SK-N-SH (cell line): ENCODE measurements around the gene BCAT1. TPM values are rescaled to one million over a fixed set of nuclear protein-coding genes. Genes with fewer than 3 reads are reported as not detected.

ENCODE experiments used
- CTCF ChIA-PET: fragments of 300-600, 350-600 bp; formaldehyde crosslinking; extraction: SDS; loops from one replicate; lab custom pipeline; 2021; lab: Yijun Ruan, JAX
- POLR2A ChIA-PET: fragments of 350-600 bp; sonication (Branson Sonifier 250); formaldehyde crosslinking; extraction: SDS; loops from one replicate; lab custom pipeline; 2020; ENCODE audit warnings: antibody characterized with exemption, inconsistent platforms; lab: Yijun Ruan, JAX
- DNase-seq: peaks from one replicate; pipeline ENCODE4 v3.0.0; 2012
- H2AFZ ChIP-seq: fragments of 200-600 bp; sonication (generic); 2 replicates; pipeline ENCODE4 v1.8.1; 2016; ENCODE audit warnings: antibody characterized with exemption, mild to moderate bottlenecking, low read depth
- H3F3A ChIP-seq: fragments of 200-600 bp; sonication (generic); replicated peaks from 2 replicates; pipeline ENCODE3; 2016; ENCODE audit warnings: antibody characterized with exemption, mild to moderate bottlenecking; ENCODE audit not compliant: insufficient read depth
- H3K27ac ChIP-seq, 2 experiments: fragments of 200-500 bp in 1 of 2; fragments of 200-600 bp in 1 of 2; sonication (Bioruptor generic) in 1 of 2; sonication (generic), shearing (Covaris generic) in 1 of 2; 2 replicates each; pipeline versions ENCODE4 v1.5.1 to v1.6.1; 2014 to 2016; ENCODE audit warnings: low read depth in 2 of 2, inconsistent platforms in 1 of 2, low read length in 1 of 2, mild to moderate bottlenecking in 1 of 2, mixed read lengths in 1 of 2
- H3K27me3 ChIP-seq: fragments of 200-600 bp; sonication (generic), shearing (Covaris generic); 2 replicates; pipeline ENCODE4 v1.6.1; 2016; ENCODE audit warnings: mixed run types; ENCODE audit not compliant: insufficient read depth
- H3K36me3 ChIP-seq, 2 experiments: fragments of 200-500 bp in 1 of 2; fragments of 200-600 bp in 1 of 2; sonication (Bioruptor generic) in 1 of 2; sonication (generic) in 1 of 2; replicated peaks in 1 of 2; 2 replicates each; pipeline versions ENCODE3 to v1.5.1; 2014 to 2016; ENCODE audit warnings: low read length in 1 of 2, mild to moderate bottlenecking in 1 of 2; ENCODE audit not compliant: insufficient read depth in 2 of 2, control insufficient read depth in 1 of 2
- H3K4me1 ChIP-seq, 2 experiments: fragments of 200-500 bp in 1 of 2; fragments of 200-600 bp in 1 of 2; sonication (Bioruptor generic) in 1 of 2; sonication (generic), shearing (Covaris generic) in 1 of 2; 2 replicates each; pipeline versions ENCODE4 v1.5.1 to v1.6.1; 2014 to 2016; ENCODE audit warnings: low read depth in 1 of 2, low read length in 1 of 2, mixed run types in 1 of 2; ENCODE audit not compliant: insufficient read depth in 2 of 2, control insufficient read depth in 1 of 2
- H3K4me2 ChIP-seq: fragments of 200-600 bp; sonication (generic), shearing (Covaris generic); 2 replicates; pipeline ENCODE4 v1.6.1; 2017; ENCODE audit warnings: mixed run types
- H3K4me3 ChIP-seq, 2 experiments: fragments of 200-500 bp in 1 of 2; fragments of 200-600 bp in 1 of 2; sonication (Bioruptor generic) in 1 of 2; sonication (generic), shearing (Covaris generic) in 1 of 2; 2 replicates each; pipeline versions ENCODE4 v1.5.1 to v1.8.1; 2014 to 2016; ENCODE audit warnings: low read depth in 2 of 2, inconsistent platforms in 1 of 2, low read length in 1 of 2, mild to moderate bottlenecking in 1 of 2, mixed read lengths in 1 of 2, moderate library complexity in 1 of 2
- H3K79me2 ChIP-seq: fragments of 200-600 bp; sonication (generic); 2 replicates; pipeline ENCODE4 v1.8.1; 2017; ENCODE audit warnings: mild to moderate bottlenecking; ENCODE audit not compliant: insufficient read depth
- H3K9ac ChIP-seq: fragments of 200-600 bp; sonication (generic); 2 replicates; pipeline ENCODE4 v1.6.1; 2017; ENCODE audit warnings: mixed run types
- H3K9me2 ChIP-seq: fragments of 200-600 bp; sonication (generic); 2 replicates; pipeline ENCODE4 v1.6.1; 2017; ENCODE audit warnings: mixed run types
- H3K9me3 ChIP-seq: fragments of 200-600 bp; sonication (generic); 2 replicates; pipeline ENCODE4 v1.6.1; 2017; ENCODE audit warnings: mixed run types, mild to moderate bottlenecking, moderate library complexity
- H4K20me1 ChIP-seq: fragments of 200-600 bp; sonication (generic); 2 replicates; pipeline ENCODE4 v1.6.1; 2017; ENCODE audit warnings: mild to moderate bottlenecking, mixed run types; ENCODE audit not compliant: insufficient read depth
- CHD2 ChIP-seq: fragments of 150-350 bp; IDR thresholded peaks from 2 replicates; pipeline ENCODE4 v1.6.1; 2018; ENCODE audit warnings: low read length; ENCODE audit not compliant: partially characterized antibody
- CTCF ChIP-seq: fragments of 200-600 bp; sonication (generic); IDR thresholded peaks from 2 replicates; pipeline ENCODE4 v1.6.1; 2017; ENCODE audit warnings: antibody characterized with exemption, mild to moderate bottlenecking, moderate library complexity
- ELF1 ChIP-seq: IDR thresholded peaks from 2 replicates; pipeline ENCODE4 v1.4.0; 2012
- EZH2phosphoT487 ChIP-seq: fragments of 200-600 bp; sonication (generic); IDR thresholded peaks from 2 replicates; pipeline ENCODE4 v1.6.1; 2017; ENCODE audit warnings: low read depth, mixed run types, mild to moderate bottlenecking, antibody characterized with exemption, moderate library complexity, borderline replicate concordance
- FOXM1 ChIP-seq: IDR thresholded peaks from 2 replicates; pipeline ENCODE4 v1.4.0; 2012; ENCODE audit warnings: low read depth, mild to moderate bottlenecking
- IRF3 ChIP-seq: fragments of 150-350 bp; IDR thresholded peaks from 2 replicates; pipeline ENCODE4 v1.6.1; 2016; ENCODE audit warnings: mild to moderate bottlenecking, low read depth, low read length
- MEF2A ChIP-seq: IDR thresholded peaks from 2 replicates; pipeline ENCODE4 v1.4.0; 2012; ENCODE audit warnings: low read depth, borderline replicate concordance
- NRF1 ChIP-seq: IDR thresholded peaks from 2 replicates; pipeline ENCODE4 v1.6.1; 2012; ENCODE audit warnings: low read depth, mild to moderate bottlenecking, low read length
- PBX3 ChIP-seq: IDR thresholded peaks from 2 replicates; pipeline ENCODE4; 2012
- RAD21 ChIP-seq: IDR thresholded peaks from 2 replicates; pipeline ENCODE4 v1.6.1; 2012; ENCODE audit warnings: mild to moderate bottlenecking, low read length
- REST ChIP-seq: IDR thresholded peaks from 2 replicates; pipeline ENCODE4 v1.6.1; 2012; ENCODE audit warnings: mild to moderate bottlenecking, low read depth, low read length, moderate library complexity
- RFX5 ChIP-seq: IDR thresholded peaks from 2 replicates; pipeline ENCODE4 v1.6.1; 2012; ENCODE audit warnings: mild to moderate bottlenecking, improper control_type of control experiment, low read length
- SMC3 ChIP-seq: IDR thresholded peaks from 2 replicates; pipeline ENCODE4 v1.6.1; 2012; ENCODE audit warnings: low read depth, low read length, improper control_type of control experiment
- TCF12 ChIP-seq: IDR thresholded peaks from 2 replicates; pipeline ENCODE4 v1.4.0; 2012
- TEAD4 ChIP-seq: IDR thresholded peaks from 2 replicates; pipeline ENCODE4 v1.4.0; 2012; ENCODE audit warnings: mild to moderate bottlenecking, borderline replicate concordance; ENCODE audit not compliant: insufficient read depth
- YY1 ChIP-seq: IDR thresholded peaks from 2 replicates; pipeline ENCODE4 v1.4.0; 2012; ENCODE audit warnings: low read depth, mild to moderate bottlenecking
- WGBS: methylation state at CpG from one replicate; pipeline ENCODE4 v1.1.6; 2017; ENCODE audit warnings: low lambda C conversion rate; 5-methylcytosine and 5-hydroxymethylcytosine counted together
- polyA plus RNA-seq, 3 experiments: library from polyadenylated mRNA; depleted of rRNA; stranded (reverse); fragments of >200 nt; gene quantifications; 2 replicates each; pipeline ENCODE4 v1.2.3, GENCODE V29; 2012

The BCAT1 gene
- polyA plus RNA-seq, 1 of the 3 experiments (the other 2 are of a cell fraction): 7.7 TPM

GRCh38 chr12:24902511-24903328, 46.2 kb downstream of the BCAT1 start:
- WGBS: 95% methylated on average over 61 of the region's 74 CpGs
- H3K9me3 ChIP-seq: no peaks in the 10 kb centered on the region
- no peak overlapping the region for H2AFZ ChIP-seq
- H3K4me2 ChIP-seq: no peak overlapping the region
- H3K79me2 ChIP-seq: peaks cover 90% of the 10 kb centered on the region
- no peaks in the 10 kb centered on the region for H3K27me3 ChIP-seq
- TF ChIP-seq CHD2 (no peak), NRF1 (no peak), TCF12 (no peak), ELF1 (no peak), TEAD4 (no peak), RFX5 (no peak)
- TF ChIP-seq, all 33 proteins: peak for 0
- peaks cover 6 to 36% of the 10 kb centered on the region in 2 experiments; a peak in 3 of 4 replicates for H3K4me1 ChIP-seq
- H3K9me2 ChIP-seq: no peaks in the 10 kb centered on the region
- no peak for DNase-seq
- ChIA-PET POLR2A (no interaction called here), CTCF (no interaction called here)
- H3F3A ChIP-seq: peaks cover 34% of the 10 kb centered on the region
- peak overlapping the region in 1 of 2 experiments; percentile 90; a peak in 1 of 4 replicates for H3K27ac ChIP-seq
- H3K4me3 ChIP-seq: no peak overlapping the region; a peak in 1 of 4 replicates
- H4K20me1 ChIP-seq: 0 out of 2 replicates have a peak, but pooled peaks cover 5% of the 10 kb centered on the region
- no peak overlapping the region for H3K9ac ChIP-seq
- H3K36me3 ChIP-seq: peaks cover 0 to 3% of the 10 kb centered on the region in 2 experiments

GRCh38 chr12:24901576-24902461, 47.1 kb downstream of the BCAT1 start:
- CTCF ChIA-PET: no interaction called here
- Histone ChIP-seq H3K9me3 (no peaks in the 10 kb centered on the region), H2AFZ (no peak overlapping the region), H3K4me2 (peak overlapping the region; percentile 0; the same call in 1 of the 2 replicates), H3K9ac (peak overlapping the region; percentile 15; the same call in 1 of the 2 replicates), H3K4me1 (peaks cover 6 to 38% of the 10 kb centered on the region in 2 experiments; a peak in 3 of 4 replicates), H3K27me3 (no peaks in the 10 kb centered on the region), H3F3A (peaks cover 31% of the 10 kb centered on the region), H4K20me1 (0 out of 2 replicates have a peak, but pooled peaks cover 5% of the 10 kb centered on the region), H3K4me3 (no peak overlapping the region), H3K36me3 (no peaks in the 10 kb centered on the region), H3K9me2 (no peaks in the 10 kb centered on the region), H3K27ac (peak overlapping the region in 1 of 2 experiments; percentile 90; a peak in 2 of 4 replicates), H3K79me2 (peaks cover 90% of the 10 kb centered on the region)
- no peak for DNase-seq
- WGBS: 93% methylated on average over 33 of the region's 33 CpGs
- POLR2A ChIA-PET: no interaction called here
- no peak for TF ChIP-seq ELF1
- TF ChIP-seq EZH2phosphoT487: no peak
- TF ChIP-seq RAD21: no peak
- no peak for TF ChIP-seq REST
- no peak for TF ChIP-seq SMC3
- no peak for TF ChIP-seq PBX3
- no peak for TF ChIP-seq MEF2A
- no peak for TF ChIP-seq CHD2
- TF ChIP-seq CTCF: no peak
- TF ChIP-seq YY1: no peak
- TF ChIP-seq IRF3: no peak
- TF ChIP-seq FOXM1: no peak
- no peak for TF ChIP-seq RFX5
